ENCODE data around the gene ACSL5. TPM values are rescaled to one million over a fixed set of nuclear protein-coding genes. Genes with fewer than 3 reads are reported as not detected.

ACSL5 gene
- total RNA-seq, 1 donor, result 8.6 TPM

- TF ChIP-seq, protein P1, sequence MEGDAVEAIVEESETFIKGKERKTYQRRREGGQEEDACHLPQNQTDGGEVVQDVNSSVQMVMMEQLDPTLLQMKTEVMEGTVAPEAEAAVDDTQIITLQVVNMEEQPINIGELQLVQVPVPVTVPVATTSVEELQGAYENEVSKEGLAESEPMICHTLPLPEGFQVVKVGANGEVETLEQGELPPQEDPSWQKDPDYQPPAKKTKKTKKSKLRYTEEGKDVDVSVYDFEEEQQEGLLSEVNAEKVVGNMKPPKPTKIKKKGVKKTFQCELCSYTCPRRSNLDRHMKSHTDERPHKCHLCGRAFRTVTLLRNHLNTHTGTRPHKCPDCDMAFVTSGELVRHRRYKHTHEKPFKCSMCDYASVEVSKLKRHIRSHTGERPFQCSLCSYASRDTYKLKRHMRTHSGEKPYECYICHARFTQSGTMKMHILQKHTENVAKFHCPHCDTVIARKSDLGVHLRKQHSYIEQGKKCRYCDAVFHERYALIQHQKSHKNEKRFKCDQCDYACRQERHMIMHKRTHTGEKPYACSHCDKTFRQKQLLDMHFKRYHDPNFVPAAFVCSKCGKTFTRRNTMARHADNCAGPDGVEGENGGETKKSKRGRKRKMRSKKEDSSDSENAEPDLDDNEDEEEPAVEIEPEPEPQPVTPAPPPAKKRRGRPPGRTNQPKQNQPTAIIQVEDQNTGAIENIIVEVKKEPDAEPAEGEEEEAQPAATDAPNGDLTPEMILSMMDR (IDR thresholded peaks at IDR 0.05; ENCODE audit: insufficient read depth, low read depth, low read length), result no peak
- no peak for DNase-seq (ENCODE audit: low read depth)
- no peak overlapping the region for H3K4me3 ChIP-seq (ENCODE audit: low read depth, low read length)
Measured at GRCh38 chr10:112407696-112408095, 33.8 kb downstream of the ACSL5 start.

DNA sequence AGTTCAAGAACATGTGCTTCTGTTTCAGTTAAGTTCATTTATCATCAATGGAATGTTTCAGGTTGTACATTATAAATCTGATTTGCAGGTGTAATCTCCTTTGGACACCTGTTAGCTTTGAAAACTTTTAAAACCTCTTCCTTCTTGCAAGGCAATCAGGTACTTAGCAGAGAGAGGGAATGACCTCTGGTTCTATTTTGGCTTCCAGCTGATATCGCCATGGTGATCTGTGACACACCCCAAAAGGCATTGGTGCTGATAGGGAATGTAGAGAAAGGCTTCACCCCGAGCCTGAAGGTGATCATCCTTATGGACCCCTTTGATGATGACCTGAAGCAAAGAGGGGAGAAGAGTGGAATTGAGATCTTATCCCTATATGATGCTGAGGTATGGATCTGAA is 35.4 kb downstream of the ACSL5 start:
- TF ChIP-seq, protein P1 (IDR thresholded peaks at IDR 0.05; ENCODE audit: insufficient read depth, low read depth, low read length), result no peak
- no peak overlapping the region for H3K4me3 ChIP-seq (ENCODE audit: low read depth, low read length)
- no peak for DNase-seq (ENCODE audit: low read depth)

DNA sequence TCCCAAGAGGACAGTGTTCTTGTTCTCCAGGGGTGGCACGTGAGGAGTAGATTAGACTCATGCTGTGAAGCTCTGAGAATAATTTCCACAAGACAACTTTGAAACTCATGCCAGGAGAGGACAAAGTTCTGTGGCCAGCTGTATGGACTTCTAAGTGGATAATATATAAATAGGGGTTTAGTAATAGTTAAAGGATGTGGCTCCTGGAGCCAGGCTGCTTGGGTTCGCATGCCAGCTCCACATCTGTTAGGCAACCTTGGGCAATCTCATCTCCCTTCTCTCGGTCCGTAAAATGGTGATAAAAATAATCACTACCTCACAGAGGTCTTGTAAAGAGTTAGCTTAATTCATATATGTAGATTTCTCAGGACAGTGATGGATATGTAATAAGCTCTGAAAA is 35.8 kb downstream of the ACSL5 start:
- TF ChIP-seq, protein P1 (IDR thresholded peaks at IDR 0.05; ENCODE audit: insufficient read depth, low read depth, low read length), result no peak
- H3K4me3 ChIP-seq (ENCODE audit: low read depth, low read length), result no peak overlapping the region
- no peak for DNase-seq (ENCODE audit: low read depth)

- no peak for DNase-seq (ENCODE audit: low read depth)
- TF ChIP-seq, protein P1 (IDR thresholded peaks at IDR 0.05; ENCODE audit: insufficient read depth, low read depth, low read length), result no peak
- H3K4me3 ChIP-seq (ENCODE audit: low read depth, low read length), result no peak overlapping the region
Measured at GRCh38 chr10:112412696-112413095, 38.8 kb downstream of the ACSL5 start.

DNA sequence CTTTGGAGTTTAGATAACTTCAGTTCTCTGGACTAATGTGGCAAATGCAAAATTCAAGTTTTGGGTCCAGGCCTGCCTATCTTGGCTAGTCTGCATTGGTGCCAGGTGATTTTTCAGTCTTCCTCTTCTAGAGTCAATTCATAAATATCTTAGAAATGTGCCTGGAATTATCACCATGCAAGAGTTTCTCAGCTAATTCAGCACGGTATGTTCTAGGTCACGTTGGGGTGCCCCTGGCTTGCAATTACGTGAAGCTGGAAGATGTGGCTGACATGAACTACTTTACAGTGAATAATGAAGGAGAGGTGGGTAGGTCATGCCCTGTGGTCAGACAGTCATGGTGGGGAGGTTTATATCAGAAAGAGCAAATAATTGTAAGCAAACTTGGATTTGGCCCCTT is 47.8 kb downstream of the ACSL5 start:
- no peak for DNase-seq (ENCODE audit: low read depth)
- TF ChIP-seq, protein P1 (IDR thresholded peaks at IDR 0.05; ENCODE audit: insufficient read depth, low read depth, low read length), result no peak

GRCh38 chr10:112424651-112425050 is 50.7 kb downstream of the ACSL5 start:
- TF ChIP-seq, protein P1 (IDR thresholded peaks at IDR 0.05; ENCODE audit: insufficient read depth, low read depth, low read length), result no peak
- no peak for DNase-seq (ENCODE audit: low read depth)
- no peak overlapping the region for H3K4me3 ChIP-seq (ENCODE audit: low read depth, low read length)

More for the DNA sequence above, 47.8 kb downstream of the ACSL5 start:
- no peak overlapping the region for H3K4me3 ChIP-seq (ENCODE audit: low read depth, low read length)

- DNase-seq (ENCODE audit: low read depth), result no peak
- TF ChIP-seq, protein P1 (IDR thresholded peaks at IDR 0.05; ENCODE audit: insufficient read depth, low read depth, low read length), result no peak
- no peak overlapping the region for H3K4me3 ChIP-seq (ENCODE audit: low read depth, low read length)
Measured at GRCh38 chr10:112426111-112426510, 52.2 kb downstream of the ACSL5 start.

Data from fibroblast of villous mesenchyme (primary cell).